BLaER1 (cell line): ENCODE measurements around the gene DUSP2.

ENCODE experiments used
- H3K27ac ChIP-seq: shearing (Covaris generic); formaldehyde crosslinking; 2 replicates; pipeline ENCODE4 v1.8.1; 2022
- H3K27me3 ChIP-seq: shearing (Covaris generic); formaldehyde crosslinking; 2 replicates; pipeline ENCODE4 v1.8.1; 2022
- H3K36me3 ChIP-seq: shearing (Covaris generic); formaldehyde crosslinking; 2 replicates; pipeline ENCODE4 v1.8.1; 2022
- H3K4me1 ChIP-seq: shearing (Covaris generic); formaldehyde crosslinking; 2 replicates; pipeline ENCODE4 v1.8.1; 2022
- H3K4me2 ChIP-seq: shearing (Covaris generic); formaldehyde crosslinking; 2 replicates; pipeline ENCODE4 v1.8.1; 2022
- H3K4me3 ChIP-seq: shearing (Covaris generic); formaldehyde crosslinking; 2 replicates; pipeline ENCODE4 v1.8.1; 2022
- H3K9ac ChIP-seq: shearing (Covaris generic); formaldehyde crosslinking; 2 replicates; pipeline ENCODE4 v1.8.1; 2022
- H3K9me3 ChIP-seq: shearing (Covaris generic); formaldehyde crosslinking; 2 replicates; pipeline ENCODE4 v1.8.1; 2022
- H4K20me1 ChIP-seq: shearing (Covaris generic); formaldehyde crosslinking; 2 replicates; pipeline ENCODE4 v1.8.1; 2022
- Cebpa-rat ChIP-seq: shearing (Covaris generic); IDR thresholded peaks from 2 replicates; pipeline ENCODE4 v1.8.1; 2022

Gene DUSP2

DNA sequence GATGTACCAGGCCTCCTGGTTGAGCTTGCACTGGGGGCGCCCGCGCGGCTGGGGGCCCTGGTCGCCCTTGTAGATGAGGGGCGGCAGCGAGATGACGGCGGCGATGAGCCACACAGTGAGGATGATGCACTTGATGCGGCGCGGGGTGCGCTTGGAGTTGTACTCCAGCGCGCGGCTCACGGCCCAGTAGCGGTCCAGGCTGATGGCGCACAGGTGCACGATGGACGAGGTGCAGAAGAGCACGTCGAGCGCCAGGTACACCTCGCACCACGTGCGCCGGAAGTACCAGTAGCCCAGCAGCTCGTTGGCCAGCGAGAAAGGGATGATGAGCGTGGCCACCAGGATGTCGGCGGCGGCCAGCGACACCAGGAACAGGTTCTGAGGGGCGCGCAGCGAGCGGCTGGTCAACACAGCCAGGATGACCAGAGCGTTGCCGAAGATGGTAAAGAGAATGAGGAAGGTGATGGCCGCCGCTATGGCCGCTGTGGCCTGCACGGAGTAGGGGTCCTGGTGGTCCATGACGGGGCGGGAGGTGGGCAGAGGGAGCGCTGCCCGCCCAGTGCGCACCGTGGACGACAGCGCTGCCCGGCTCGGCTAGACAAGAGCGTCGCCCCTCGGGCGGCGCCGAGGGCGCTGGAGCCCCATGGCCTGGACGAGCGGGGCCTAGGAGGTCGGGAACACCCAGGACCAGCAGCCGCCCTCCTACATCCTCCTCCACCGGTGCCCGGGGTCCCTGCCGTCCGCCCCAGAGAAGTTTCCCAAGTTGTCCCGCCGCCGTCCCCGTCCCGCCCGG lies 29.4 kb downstream of the DUSP2 start:
- Histone ChIP-seq H3K27me3 (peaks cover 26% of the 10 kb centered on the region), H3K9ac (no peak overlapping the region), H3K4me1 (peaks cover 69% of the 10 kb centered on the region), H3K27ac (no peak overlapping the region), H3K4me3 (peak overlapping the region; percentile 74), H3K4me2 (peak overlapping the region; percentile 98), H3K36me3 (no peaks in the 10 kb centered on the region), H4K20me1 (no peaks in the 10 kb centered on the region), H3K9me3 (no peaks in the 10 kb centered on the region)
- TF ChIP-seq Cebpa-rat: no peak

GRCh38 chr2:96114903-96115581 lies 30.2 kb downstream of the DUSP2 start:
- TF ChIP-seq Cebpa-rat: no peak
- Histone ChIP-seq H3K9me3 (no peaks in the 10 kb centered on the region), H3K36me3 (no peaks in the 10 kb centered on the region), H4K20me1 (no peaks in the 10 kb centered on the region), H3K4me1 (peaks cover 61% of the 10 kb centered on the region), H3K4me3 (no peak overlapping the region), H3K4me2 (peak overlapping the region; percentile 98), H3K27me3 (peaks cover 26% of the 10 kb centered on the region), H3K9ac (no peak overlapping the region; the same call in 1 of the 2 replicates), H3K27ac (peak overlapping the region; percentile 58; the same call in 1 of the 2 replicates)

- Histone ChIP-seq H3K4me3 (no peak overlapping the region), H3K27me3 (peaks cover 26% of the 10 kb centered on the region), H4K20me1 (no peaks in the 10 kb centered on the region), H3K4me2 (peak overlapping the region; percentile 98), H3K4me1 (peaks cover 56% of the 10 kb centered on the region), H3K27ac (peak overlapping the region; percentile 58; the same call in 1 of the 2 replicates), H3K36me3 (no peaks in the 10 kb centered on the region), H3K9me3 (no peaks in the 10 kb centered on the region), H3K9ac (no peak overlapping the region; the same call in 1 of the 2 replicates)
- TF ChIP-seq Cebpa-rat: no peak
Measured at GRCh38 chr2:96114546-96114902, 30.7 kb downstream of the DUSP2 start.

DNA sequence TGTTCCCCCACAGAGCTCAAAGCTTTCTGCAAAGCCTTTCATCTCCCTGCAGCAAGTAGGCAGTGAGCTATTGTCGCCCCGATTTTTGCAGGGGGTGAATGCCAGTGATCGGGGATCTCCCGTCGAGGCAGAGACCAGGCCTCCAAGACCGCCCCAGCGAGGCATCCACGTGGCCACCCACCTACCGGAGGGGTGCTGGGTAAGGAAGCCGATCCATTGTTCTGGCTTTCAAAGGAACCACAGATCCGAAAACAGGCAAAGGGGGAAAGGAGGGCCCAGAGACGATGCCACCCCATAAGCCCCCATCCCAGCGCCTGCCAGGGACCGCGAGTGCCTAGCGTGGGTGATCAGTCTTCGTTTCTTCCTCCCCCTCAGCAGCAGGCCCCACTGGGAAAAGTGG lies 31.3 kb downstream of the DUSP2 start:
- no peaks in the 10 kb centered on the region for H4K20me1 ChIP-seq
- peak overlapping the region; percentile 98 for H3K4me2 ChIP-seq
- peaks cover 59% of the 10 kb centered on the region for H3K4me1 ChIP-seq
- H3K27me3 ChIP-seq: peaks cover 26% of the 10 kb centered on the region
- TF ChIP-seq Cebpa-rat: no peak
- H3K36me3 ChIP-seq: no peaks in the 10 kb centered on the region
- no peaks in the 10 kb centered on the region for H3K9me3 ChIP-seq
- H3K4me3 ChIP-seq: no peak overlapping the region
- H3K27ac ChIP-seq: peak overlapping the region; percentile 58; the same call in 1 of the 2 replicates
- H3K9ac ChIP-seq: no peak overlapping the region

DNA sequence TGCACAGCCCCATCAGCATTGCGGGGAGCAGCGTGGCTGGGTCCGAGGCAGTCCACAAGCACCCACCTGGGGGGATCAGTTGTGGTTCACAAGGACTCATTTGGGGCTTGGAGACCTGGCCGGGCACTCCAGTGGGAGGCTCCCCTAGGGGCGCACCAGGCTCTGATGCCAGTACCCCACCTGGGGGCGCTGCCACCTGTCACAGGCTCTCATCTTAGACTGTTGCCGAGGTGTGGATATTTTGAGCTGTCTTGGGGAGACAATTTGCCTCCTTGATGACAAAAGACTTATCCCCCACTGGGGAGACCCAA lies 31.9 kb downstream of the DUSP2 start:
- no peak for TF ChIP-seq Cebpa-rat
- Histone ChIP-seq H3K9me3 (no peaks in the 10 kb centered on the region), H3K4me3 (no peak overlapping the region), H3K4me2 (no peak overlapping the region), H4K20me1 (no peaks in the 10 kb centered on the region), H3K9ac (no peak overlapping the region), H3K27me3 (peaks cover 26% of the 10 kb centered on the region), H3K27ac (no peak overlapping the region), H3K36me3 (no peaks in the 10 kb centered on the region), H3K4me1 (peaks cover 65% of the 10 kb centered on the region)

DNA sequence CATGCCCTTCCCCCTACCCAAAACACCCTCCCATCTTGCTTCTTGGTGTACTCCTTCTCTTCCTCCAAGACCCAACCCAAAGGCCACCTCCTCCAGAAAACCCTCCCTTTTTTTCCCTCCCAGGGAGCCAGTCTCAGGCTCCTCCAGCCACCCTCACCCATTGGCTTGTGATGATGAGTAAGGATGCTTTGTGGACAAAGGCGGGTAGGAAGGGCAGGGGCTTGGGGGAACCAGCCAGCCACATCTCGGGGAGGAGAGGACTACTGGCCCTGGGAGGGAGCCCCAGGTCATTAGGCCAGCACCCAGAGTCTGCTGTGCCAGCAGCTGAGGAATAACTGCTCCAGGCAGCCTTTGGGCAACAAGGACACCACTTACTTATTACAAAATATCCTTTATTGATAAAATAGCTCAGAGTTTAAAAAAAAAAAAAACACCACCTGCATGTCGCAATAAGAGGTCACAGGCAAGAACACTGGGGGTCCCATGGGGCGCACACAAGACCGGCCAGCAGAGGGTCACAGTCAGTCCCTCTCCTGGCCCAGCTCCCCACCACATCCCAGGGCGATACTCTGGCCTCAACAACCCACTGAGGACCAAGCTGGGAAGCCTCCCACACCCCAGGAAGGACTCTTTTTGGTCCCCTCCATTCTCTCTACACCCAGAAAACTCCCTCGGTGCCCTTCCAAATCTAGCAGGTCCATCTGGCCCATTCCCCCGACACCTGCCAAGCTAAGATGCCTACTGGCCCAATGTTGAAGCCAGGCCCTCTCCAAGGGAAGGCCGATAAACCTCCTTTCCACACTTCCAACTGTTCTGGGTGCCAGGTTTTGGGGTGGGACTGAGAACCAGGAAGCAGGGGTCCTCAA lies 32.5 kb downstream of the DUSP2 start:
- Histone ChIP-seq H3K27ac (0 out of 2 replicates have a peak overlapping the region, but pooled peaks have one; percentile 44), H3K9me3 (no peaks in the 10 kb centered on the region), H3K4me3 (no peak overlapping the region), H3K36me3 (no peaks in the 10 kb centered on the region), H3K9ac (no peak overlapping the region), H3K4me1 (peaks cover 69% of the 10 kb centered on the region), H3K4me2 (peak overlapping the region; percentile 19; the same call in 1 of the 2 replicates), H4K20me1 (no peaks in the 10 kb centered on the region), H3K27me3 (peaks cover 26% of the 10 kb centered on the region)
- no peak for TF ChIP-seq Cebpa-rat

- peaks cover 20% of the 10 kb centered on the region for H3K27me3 ChIP-seq
- no peak for TF ChIP-seq Cebpa-rat
- H3K27ac ChIP-seq: peak overlapping the region; percentile 44; the same call in 1 of the 2 replicates
- H3K4me3 ChIP-seq: no peak overlapping the region
- peak overlapping the region; percentile 19; the same call in 1 of the 2 replicates for H3K4me2 ChIP-seq
- H3K4me1 ChIP-seq: peaks cover 70% of the 10 kb centered on the region
- H3K9ac ChIP-seq: no peak overlapping the region
- H4K20me1 ChIP-seq: no peaks in the 10 kb centered on the region
- no peaks in the 10 kb centered on the region for H3K36me3 ChIP-seq
- no peaks in the 10 kb centered on the region for H3K9me3 ChIP-seq
Measured at GRCh38 chr2:96111823-96112500, 33.3 kb downstream of the DUSP2 start.

DNA sequence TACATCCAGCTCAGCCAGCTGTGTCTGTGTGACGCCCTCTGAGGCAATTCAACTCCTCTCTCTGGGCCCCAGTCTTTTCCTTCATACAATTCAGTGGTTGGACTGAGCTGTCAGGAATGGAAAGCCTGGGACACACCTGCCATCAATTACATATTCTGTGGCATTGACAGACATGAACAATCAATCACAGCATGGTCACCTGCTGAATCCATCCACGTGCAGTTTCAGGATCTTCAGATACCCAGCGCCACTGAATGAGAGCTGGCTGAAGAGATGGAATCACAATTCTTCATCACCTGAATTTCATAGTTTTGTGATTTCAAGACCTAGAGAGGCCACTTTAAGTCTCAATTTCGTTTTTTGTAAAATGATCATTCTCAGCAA lies 34.0 kb downstream of the DUSP2 start:
- TF ChIP-seq Cebpa-rat: no peak
- Histone ChIP-seq H3K4me2 (no peak overlapping the region), H3K4me1 (peaks cover 72% of the 10 kb centered on the region), H3K36me3 (no peaks in the 10 kb centered on the region), H3K9me3 (no peaks in the 10 kb centered on the region), H3K27ac (no peak overlapping the region), H3K4me3 (no peak overlapping the region), H3K27me3 (peaks cover 14% of the 10 kb centered on the region), H4K20me1 (no peaks in the 10 kb centered on the region), H3K9ac (no peak overlapping the region)

DNA sequence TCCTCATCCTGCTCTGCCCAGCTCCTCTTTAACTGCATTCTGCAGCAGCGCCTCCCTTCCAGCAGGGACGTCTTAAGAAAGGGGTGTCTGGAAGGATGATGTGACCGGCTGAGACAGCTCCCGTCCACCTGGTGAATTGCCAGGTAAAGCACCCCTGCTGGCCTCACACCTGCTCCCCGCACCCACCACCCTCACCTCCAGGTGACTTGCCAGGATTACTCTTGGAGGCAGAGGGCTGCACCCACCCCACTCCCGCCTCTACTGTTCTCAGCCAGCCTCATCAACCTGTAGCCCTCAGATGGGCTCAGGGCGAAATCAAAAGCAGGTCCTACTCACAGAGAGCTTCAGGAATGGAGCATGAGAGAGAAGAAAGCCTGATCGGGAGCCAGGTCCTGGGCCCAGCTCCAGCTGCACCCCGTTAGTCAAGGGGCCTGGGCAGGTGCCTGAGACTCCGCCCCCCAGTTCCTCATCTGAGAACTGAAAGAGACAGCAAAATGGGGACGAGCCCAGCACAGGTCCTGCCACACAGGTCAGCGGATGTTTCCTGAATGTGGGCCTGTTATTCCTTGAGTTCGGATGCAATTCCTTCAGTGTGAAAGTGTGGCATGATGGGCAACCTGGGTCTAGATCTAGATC lies 34.5 kb downstream of the DUSP2 start:
- no peak overlapping the region for H3K4me2 ChIP-seq
- no peak overlapping the region for H3K9ac ChIP-seq
- H3K4me1 ChIP-seq: peaks cover 67% of the 10 kb centered on the region
- H3K36me3 ChIP-seq: no peaks in the 10 kb centered on the region
- no peak overlapping the region for H3K4me3 ChIP-seq
- H3K9me3 ChIP-seq: peaks cover 3% of the 10 kb centered on the region
- TF ChIP-seq Cebpa-rat: no peak
- no peaks in the 10 kb centered on the region for H4K20me1 ChIP-seq
- no peak overlapping the region for H3K27ac ChIP-seq
- H3K27me3 ChIP-seq: peaks cover 9% of the 10 kb centered on the region
